HepG2 (cell line): Measurements from ENCODE around the gene HCRTR1. TPM values are rescaled to one million over a fixed set of nuclear protein-coding genes. Genes with fewer than 3 reads are reported as not detected.

Experiments
- BRD4 ChIP-seq: sonication (generic); formaldehyde crosslinking; IDR thresholded peaks from 2 replicates; pipeline ENCODE4 v1.4.0; 2020; ENCODE audit warnings: missing genetic modification reagents
- ELF1 ChIP-seq: sonication (generic); formaldehyde crosslinking; IDR thresholded peaks from 2 replicates; pipeline ENCODE4 v1.4.0; 2020; ENCODE audit warnings: missing genetic modification reagents
- GATA4 ChIP-seq: sonication (generic); IDR thresholded peaks from 2 replicates; pipeline ENCODE4 v1.6.1; 2016; ENCODE audit warnings: antibody characterized with exemption, low read depth, borderline replicate concordance
- HNRNPK ChIP-seq: fragments of 200-400 bp; formaldehyde crosslinking; IDR thresholded peaks from 2 replicates; pipeline ENCODE4 v1.6.1; 2018; ENCODE audit warnings: low read length, low read depth, moderate library complexity, mild to moderate bottlenecking; ENCODE audit not compliant: poor library complexity, severe bottlenecking
- IKZF4 ChIP-seq: sonication (generic); formaldehyde crosslinking; IDR thresholded peaks from 2 replicates; pipeline ENCODE4 v1.5.1; 2020; ENCODE audit warnings: borderline replicate concordance, mild to moderate bottlenecking, low read depth, missing genetic modification reagents; ENCODE audit errors: not compliant biosample characterization
- ISL2 ChIP-seq: sonication (generic); formaldehyde crosslinking; IDR thresholded peaks from 2 replicates; pipeline ENCODE4 v1.5.0; 2020; ENCODE audit warnings: missing genetic modification reagents
- MLLT10 ChIP-seq: sonication (generic); formaldehyde crosslinking; IDR thresholded peaks from 2 replicates; pipeline ENCODE4 v1.4.0; 2020; ENCODE audit warnings: missing genetic modification reagents
- NFIC ChIP-seq: IDR thresholded peaks from 2 replicates; pipeline ENCODE4 v1.6.1; 2012; ENCODE audit warnings: mild to moderate bottlenecking, low read length, inconsistent platforms
- NFKBIZ ChIP-seq: IDR thresholded peaks from 2 replicates; pipeline ENCODE4 v1.6.1; 2018; ENCODE audit warnings: missing genetic modification reagents, missing compliant biosample characterization
- NR2F6 ChIP-seq, 2 experiments: IDR thresholded peaks; 2 replicates each; pipeline ENCODE4 v1.6.1; 2016; ENCODE audit warnings: antibody characterized with exemption in 1 of 2, mild to moderate bottlenecking in 1 of 2
- PBX2 ChIP-seq: IDR thresholded peaks from 2 replicates; pipeline ENCODE4 v1.6.1; 2016; ENCODE audit warnings: control low read depth
- POLR2AphosphoS2 ChIP-seq: IDR thresholded peaks from 2 replicates; pipeline ENCODE4 v1.6.1; 2011; ENCODE audit warnings: low read depth, low read length, improper control_type of control experiment
- PREB ChIP-seq: sonication (generic); formaldehyde crosslinking; IDR thresholded peaks from 2 replicates; pipeline ENCODE4 v1.4.0; 2020; ENCODE audit warnings: missing genetic modification reagents
- PTBP1 ChIP-seq: fragments of 200-400 bp; formaldehyde crosslinking; IDR thresholded peaks from 2 replicates; pipeline ENCODE4 v1.6.1; 2018; ENCODE audit warnings: low read length, low read depth; ENCODE audit not compliant: poor library complexity, severe bottlenecking
- REPIN1 ChIP-seq: sonication (generic); formaldehyde crosslinking; IDR thresholded peaks from 2 replicates; pipeline ENCODE4 v1.8.0; 2022; ENCODE audit warnings: missing genetic modification reagents, low read depth, mild to moderate bottlenecking, borderline replicate concordance
- RORA ChIP-seq: sonication (generic); formaldehyde crosslinking; IDR thresholded peaks from 2 replicates; pipeline ENCODE4 v1.5.0; 2020; ENCODE audit warnings: mild to moderate bottlenecking, missing genetic modification reagents, moderate library complexity
- THYN1 ChIP-seq: sonication (generic); formaldehyde crosslinking; IDR thresholded peaks from 2 replicates; pipeline ENCODE4 v1.8.1; 2023; ENCODE audit warnings: low read depth, mild to moderate bottlenecking, moderate library complexity, missing genetic modification reagents, borderline replicate concordance
- ZBTB39 ChIP-seq: sonication (generic); formaldehyde crosslinking; IDR thresholded peaks from 2 replicates; pipeline ENCODE4 v1.5.0; 2020; ENCODE audit warnings: missing genetic modification reagents
- ZNF232 ChIP-seq: sonication (generic); formaldehyde crosslinking; IDR thresholded peaks from 2 replicates; pipeline ENCODE4 v1.4.0; 2020; ENCODE audit warnings: missing genetic modification reagents, borderline replicate concordance
- ZNF280B ChIP-seq: sonication (generic); formaldehyde crosslinking; IDR thresholded peaks from 2 replicates; pipeline ENCODE4 v1.5.0; 2020; ENCODE audit warnings: missing genetic modification reagents, mild to moderate bottlenecking, borderline replicate concordance
- ZNF691 ChIP-seq: sonication (generic); formaldehyde crosslinking; IDR thresholded peaks from 2 replicates; pipeline ENCODE4 v1.4.0; 2020; ENCODE audit warnings: missing genetic modification reagents, low read depth, mild to moderate bottlenecking, borderline replicate concordance
- ZNF777 ChIP-seq: sonication (generic); formaldehyde crosslinking; IDR thresholded peaks from 2 replicates; pipeline ENCODE4 v1.4.0; 2020; ENCODE audit warnings: missing genetic modification reagents
- ZSCAN9 ChIP-seq: IDR thresholded peaks from 2 replicates; pipeline ENCODE4 v1.6.1; 2016; ENCODE audit warnings: borderline replicate concordance
- polyA plus RNA-seq, 8 experiments: library from polyadenylated mRNA; depleted of rRNA in 3 of 8; stranded (reverse) in 7 of 8; unstranded in 1 of 8; fragments of >200 nt; fragmentation: Illumina TruSeq in 4 of 8; extraction: Trizol in 4 of 8; gene quantifications; 2 replicates each; pipeline versions ENCODE4 v1.2.1 to v1.2.3, GENCODE V29; 2011 to 2016; ENCODE audit warnings: low read depth in 4 of 8, missing spikeins in 1 of 8, mixed read lengths in 1 of 8; ENCODE audit not compliant: insufficient read depth in 1 of 8
- total RNA-seq, 5 experiments: library from RNA; depleted of rRNA; stranded (reverse); fragments of >200 nt; fragmentation: Illumina TruSeq; extraction: Trizol; gene quantifications; 2 replicates each; pipeline ENCODE4 v1.2.3, GENCODE V29; 2016; ENCODE audit warnings: low read depth in 1 of 5

Gene HCRTR1
- total and polyA plus RNA-seq, 2 of the 13 experiments (the other 11 are each of a cell fraction or from before 2014, with no cell fraction given) = not detected

DNA sequence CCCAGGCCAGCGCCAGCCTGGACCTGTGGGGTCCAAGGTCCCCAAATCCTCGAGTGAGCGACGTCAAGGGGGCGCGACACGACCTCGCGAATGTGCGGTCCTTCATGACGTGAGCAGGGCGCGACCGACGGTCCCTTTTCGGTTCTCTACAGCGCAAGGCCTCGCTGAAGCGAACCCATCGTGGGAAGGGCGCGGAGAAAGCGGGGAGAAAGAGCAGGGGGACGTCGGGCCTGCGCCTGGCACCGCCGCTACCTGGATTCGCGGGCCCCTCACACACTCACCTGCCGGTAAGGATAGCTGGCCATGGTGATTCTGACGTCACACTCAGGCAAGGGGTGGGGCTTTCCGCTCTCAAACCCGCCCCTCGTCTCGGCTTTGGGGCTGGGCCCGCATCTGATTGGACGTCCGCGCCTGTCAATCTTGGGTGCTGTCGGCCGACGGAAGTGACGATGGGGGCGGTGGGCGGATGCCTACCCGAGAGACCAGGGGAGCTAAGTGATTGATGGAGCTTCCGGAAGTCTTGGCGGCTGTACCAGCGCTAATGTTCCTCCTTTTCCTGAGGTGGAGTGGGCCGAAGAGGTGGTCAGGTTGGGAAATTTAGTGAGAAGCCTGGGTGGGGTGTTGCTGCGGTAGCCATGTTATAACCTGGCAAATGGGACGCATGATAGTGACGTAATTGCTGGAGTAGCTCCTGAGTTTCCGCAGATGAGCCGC lies 27.2 kb downstream of the HCRTR1 start, which contains the start of gene PEF1 (continued):
- TF ChIP-seq PBX2 (CRISPR knock-in tag) (peak; percentile 98), ELF1 (CRISPR knock-in tag) (peak; percentile 73), PTBP1 (peak; percentile 63), NFKBIZ (CRISPR knock-in tag) (no peak), ZBTB39 (CRISPR knock-in tag) (peak; percentile 76; the same call in 1 of the 2 replicates), HNRNPK (no peak), GATA4 (no peak), POLR2AphosphoS2 (no peak), ZNF777 (CRISPR knock-in tag) (no peak), ZNF691 (CRISPR knock-in tag) (no peak), RORA (CRISPR knock-in tag) (no peak), REPIN1 (0 out of 2 replicates have a peak, but pooled peaks have one; percentile 42), PREB (no peak), MLLT10 (CRISPR knock-in tag) (no peak), ZNF280B (CRISPR knock-in tag) (no peak), THYN1 (CRISPR knock-in tag) (no peak), ZSCAN9 (CRISPR knock-in tag) (0 out of 2 replicates have a peak, but pooled peaks have one; percentile 44), NFIC (no peak), BRD4 (CRISPR knock-in tag) (peak; percentile 52), NR2F6 (IDR thresholded peaks at IDR 0.05) (no peak), NR2F6 (CRISPR knock-in tag; IDR thresholded peaks at IDR 0.05) (peak; percentile 47; the same call in 1 of the 2 replicates), ZNF232 (CRISPR knock-in tag) (no peak), ISL2 (CRISPR knock-in tag) (peak; percentile 49; the same call in 1 of the 2 replicates), IKZF4 (peak; percentile 76)
